Measurements from ENCODE around the gene ZNF682.
"Not testable (repeated sequence)": the region's sequence is repeated elsewhere in the genome, so short reads cannot be mapped to it uniquely, and the experiment has no call there.

ZNF682 gene

GRCh38 chr19:20051841-20052768 is 12.8 kb upstream of the ZNF682 start:
- peak overlapping the region; percentile 82 for H3K4me3 ChIP-seq (ENCODE audit: low read depth, low read length)
- peak; percentile 95 for DNase-seq (ENCODE audit: low read depth)
- TF ChIP-seq MYC (IDR thresholded peaks at IDR 0.05; ENCODE audit: low read depth, low read length) (0 out of 2 replicates have a peak, but pooled peaks have one; percentile 3), CTCF (IDR thresholded peaks at IDR 0.05; ENCODE audit: low read depth, low read length) (no peak), POLR2A (IDR thresholded peaks at IDR 0.05; ENCODE audit: extremely low read depth, insufficient read length) (no peak), MAX (IDR thresholded peaks at IDR 0.05; ENCODE audit: low read depth, low read length) (0 out of 2 replicates have a peak, but pooled peaks have one; percentile 1)

GRCh38 chr19:20045742-20046141 is 6.4 kb upstream of the ZNF682 start:
- not testable (repeated sequence) for H3K4me3 ChIP-seq (ENCODE audit: low read depth, low read length); DNase-seq (ENCODE audit: low read depth)

- H3K4me3 ChIP-seq (ENCODE audit: low read depth, low read length) = no peak overlapping the region
- DNase-seq (ENCODE audit: low read depth) = no peak
- TF ChIP-seq MYC (IDR thresholded peaks at IDR 0.05; ENCODE audit: low read depth, low read length) (no peak), POLR2A (IDR thresholded peaks at IDR 0.05; ENCODE audit: extremely low read depth, insufficient read length) (no peak), CTCF (IDR thresholded peaks at IDR 0.05; ENCODE audit: low read depth, low read length) (no peak), MAX (IDR thresholded peaks at IDR 0.05; ENCODE audit: low read depth, low read length) (no peak)
Measured at GRCh38 chr19:20044663-20045062, 5.4 kb upstream of the ZNF682 start.

- TF ChIP-seq MAX (IDR thresholded peaks at IDR 0.05; ENCODE audit: low read depth, low read length) (no peak), MYC (IDR thresholded peaks at IDR 0.05; ENCODE audit: low read depth, low read length) (no peak), CTCF (IDR thresholded peaks at IDR 0.05; ENCODE audit: low read depth, low read length) (no peak), POLR2A (IDR thresholded peaks at IDR 0.05; ENCODE audit: extremely low read depth, insufficient read length) (no peak)
- peak overlapping the region; percentile 74 for H3K4me3 ChIP-seq (ENCODE audit: low read depth, low read length)
- peak; percentile 23 for DNase-seq (ENCODE audit: low read depth)
Measured at GRCh38 chr19:20038358-20039202, 725 bp downstream of the ZNF682 start.

- TF ChIP-seq CTCF (IDR thresholded peaks at IDR 0.05; ENCODE audit: low read depth, low read length) (no peak), MAX (IDR thresholded peaks at IDR 0.05; ENCODE audit: low read depth, low read length) (no peak), MYC (IDR thresholded peaks at IDR 0.05; ENCODE audit: low read depth, low read length) (no peak)
- H3K4me3 ChIP-seq (ENCODE audit: low read depth, low read length) = no peak overlapping the region
- no peak for DNase-seq (ENCODE audit: low read depth)
Measured at GRCh38 chr19:20035935-20036334, 3.4 kb downstream of the ZNF682 start.

- TF ChIP-seq POLR2A (IDR thresholded peaks at IDR 0.05; ENCODE audit: extremely low read depth, insufficient read length) (no peak), MAX (IDR thresholded peaks at IDR 0.05; ENCODE audit: low read depth, low read length) (no peak), CTCF (IDR thresholded peaks at IDR 0.05; ENCODE audit: low read depth, low read length) (no peak), MYC (IDR thresholded peaks at IDR 0.05; ENCODE audit: low read depth, low read length) (no peak)
- H3K4me3 ChIP-seq (ENCODE audit: low read depth, low read length) = no peak overlapping the region
- DNase-seq (ENCODE audit: low read depth) = no peak
Measured at GRCh38 chr19:20028611-20029010, 10.7 kb downstream of the ZNF682 start.

Data from NB4 (cell line).